H1 (cell line): ENCODE results near the gene TRAPPC2L. TPM values are rescaled to one million over a fixed set of nuclear protein-coding genes. Genes with fewer than 3 reads are reported as not detected.

Experiments
- KDM5A ChIP-seq: fragments of 200-600 bp; IDR thresholded peaks from 2 replicates; pipeline ENCODE4 v1.7.1; 2012; ENCODE audit warnings: mild to moderate bottlenecking, low read length, inconsistent platforms, mixed read lengths
- MAX ChIP-seq: IDR thresholded peaks from 2 replicates; pipeline ENCODE4 v1.6.1; 2012; ENCODE audit warnings: inconsistent platforms
- POU5F1 ChIP-seq: IDR thresholded peaks from 2 replicates; pipeline ENCODE4 v1.6.1; 2011; ENCODE audit warnings: low read depth, mild to moderate bottlenecking, low read length, moderate library complexity
- RXRA ChIP-seq: IDR thresholded peaks from 2 replicates; pipeline ENCODE4 v1.6.1; 2011; ENCODE audit warnings: low read depth, mild to moderate bottlenecking, low read length, moderate library complexity; ENCODE audit not compliant: insufficient read depth
- SIN3A ChIP-seq, 2 experiments: IDR thresholded peaks in 1 of 2; conservative IDR thresholded peaks in 1 of 2; 2 replicates each; pipeline ENCODE4 v1.6.1; 2011 to 2012; ENCODE audit warnings: low read length in 2 of 2, improper control_type of control experiment in 1 of 2, low read depth in 1 of 2, mild to moderate bottlenecking in 1 of 2
- SP4 ChIP-seq: IDR thresholded peaks from 2 replicates; pipeline ENCODE4 v1.6.1; 2012; ENCODE audit warnings: low read length, inconsistent platforms
- TBP ChIP-seq: IDR thresholded peaks from 2 replicates; pipeline ENCODE4 v1.6.1; 2011; ENCODE audit warnings: low read depth, low read length, improper control_type of control experiment
- polyA plus RNA-seq, 7 experiments: library from polyadenylated mRNA; depleted of rRNA in 3 of 7; stranded (reverse) in 5 of 7; unstranded in 2 of 7; fragments of >200 nt in 5 of 7; fragments of 200-250 nt in 2 of 7; gene quantifications; 1 replicate in 5 of 7; 2 replicates in 1 of 7; 4 replicates in 1 of 7; pipeline versions ENCODE4 v1.2.1 to v1.2.3, GENCODE V29; 2011 to 2013; ENCODE audit warnings: missing spikeins in 2 of 7, mixed read lengths in 2 of 7
- total RNA-seq: library from RNA; stranded (reverse); fragmentation: NEBNext Ultra II Directional; extraction: Animal tissue kit (Norgen Biotek cat#: 25700); gene quantifications from 2 replicates; pipeline ENCODE4 v1.2.1, GENCODE V29; 2021

TRAPPC2L gene
- total and polyA plus RNA-seq, 2 of the 8 experiments (the other 6 are each of a cell fraction or from before 2014, with no cell fraction given), result 98.7 to 133 TPM

- TF ChIP-seq SIN3A (conservative IDR thresholded peaks at IDR 0.05 in 1 of 2, IDR thresholded peaks at IDR 0.05 in 1 of 2; ENCODE audit: low read depth in 1 of 2, low read length in 2 of 2), result no peak
- no peak for TF ChIP-seq POU5F1
- TF ChIP-seq KDM5A, result no peak
- no peak for TF ChIP-seq MAX
- no peak for TF ChIP-seq SP4
- TF ChIP-seq TBP, result no peak
- no peak for TF ChIP-seq RXRA
- TF ChIP-seq, all 59 proteins: peak for 0
These were observed 9.3 kb upstream of the TRAPPC2L start (continued) for GRCh38 chr16:88847654-88848053.
